NCI-H2196 (cell line): ENCODE measurements around the gene TBL1Y.
"Not testable (repeated sequence)": the region's sequence is repeated elsewhere in the genome, so short reads cannot be mapped to it uniquely, and the experiment has no call there.

Experiments
- DNase-seq: peaks from one replicate; lab custom pipeline; 2025; ENCODE audit not compliant: unreplicated experiment; lab: John Stamatoyannopoulos, UW

The TBL1Y gene

GRCh38 chrY:6910372-6911252 is at the start of gene TBL1Y:
Gene TBL1Y (plus strand): TSS chrY:6910697. CDS start chrY:7025085, 114,388 bp downstream.
- DNase-seq = no peak

GRCh38 chrY:6894496-6894895 is 16.0 kb upstream of the TBL1Y start:
- DNase-seq = no peak

GRCh38 chrY:6895236-6895635 is 15.3 kb upstream of the TBL1Y start:
- DNase-seq = no peak

GRCh38 chrY:6902116-6902515 is 8.4 kb upstream of the TBL1Y start:
- DNase-seq = not testable (repeated sequence)

GRCh38 chrY:6907591-6907990 is 2.9 kb upstream of the TBL1Y start:
- DNase-seq = no peak

- not testable (repeated sequence) for DNase-seq
Measured at GRCh38 chrY:6908021-6908420, 2.5 kb upstream of the TBL1Y start.

- DNase-seq = no peak
Measured at GRCh38 chrY:6909118-6909521, 1.4 kb upstream of the TBL1Y start.

GRCh38 chrY:6909856-6910255 is 641 bp upstream of the TBL1Y start:
- DNase-seq = no peak

GRCh38 chrY:6911253-6911881 is 870 bp downstream of the TBL1Y start, which contains the start of gene AMELY:
Gene AMELY (minus strand): TSS chrY:6911752. CDS start chrY:6872608, 39,144 bp downstream.
- no peak for DNase-seq

- no peak for DNase-seq
Measured at GRCh38 chrY:6913362-6913761, 2.9 kb downstream of the TBL1Y start.

GRCh38 chrY:6921061-6921460 is 10.6 kb downstream of the TBL1Y start:
- DNase-seq = no peak

- DNase-seq = no peak
Measured at GRCh38 chrY:6928265-6928664, 17.8 kb downstream of the TBL1Y start.

- DNase-seq = no peak
Measured at GRCh38 chrY:6929237-6929636, 18.7 kb downstream of the TBL1Y start.

- no peak for DNase-seq
Measured at GRCh38 chrY:6931779-6932396, 21.4 kb downstream of the TBL1Y start.

- no peak for DNase-seq
Measured at GRCh38 chrY:6935497-6935896, 25.0 kb downstream of the TBL1Y start.

GRCh38 chrY:6947695-6948094 is 37.2 kb downstream of the TBL1Y start:
- DNase-seq = no peak

GRCh38 chrY:6948378-6948777 is 37.9 kb downstream of the TBL1Y start:
- DNase-seq = no peak

- DNase-seq = no peak
Measured at GRCh38 chrY:6949947-6950346, 39.5 kb downstream of the TBL1Y start.

GRCh38 chrY:6964732-6965131 is 54.2 kb downstream of the TBL1Y start:
- peak; percentile 35 for DNase-seq

GRCh38 chrY:6966521-6966920 is 56.0 kb downstream of the TBL1Y start:
- DNase-seq = no peak

GRCh38 chrY:6967736-6968135 is 57.2 kb downstream of the TBL1Y start:
- DNase-seq = no peak

- no peak for DNase-seq
Measured at GRCh38 chrY:6968191-6968590, 57.7 kb downstream of the TBL1Y start.
